Astrocyte of the spinal cord (primary cell): Measurements from ENCODE around the gene DAP.

ENCODE experiments used
- DNase-seq: peaks from one replicate; pipeline ENCODE4 v3.0.0; 2011; ENCODE audit warnings: low read depth, low spot score
- H3K4me3 ChIP-seq: 2 replicates; pipeline ENCODE4 v1.5.1; 2011; ENCODE audit warnings: low read depth, mild to moderate bottlenecking, low read length, moderate library complexity
- CTCF ChIP-seq: IDR thresholded peaks from 2 replicates; pipeline ENCODE4 v1.5.1; 2012; ENCODE audit warnings: low read depth, mild to moderate bottlenecking, low read length, inconsistent platforms
- in situ Hi-C: cut with HindIII; loops from 2 replicates; pipeline ENCODE4 v1.10.0; 2017; ENCODE audit warnings: low sequenced_read_pairs

The DAP gene

GRCh38 chr5:10695055-10695649 lies 65.9 kb downstream of the DAP start:
- in situ Hi-C loops = no loop called here
- peak; percentile 75 for DNase-seq
- peak; percentile 84 for TF ChIP-seq CTCF
- no peak overlapping the region for H3K4me3 ChIP-seq

GRCh38 chr5:10691826-10692785 lies 68.9 kb downstream of the DAP start:
- H3K4me3 ChIP-seq = no peak overlapping the region
- peak; percentile 61 for DNase-seq
- no peak for TF ChIP-seq CTCF
- in situ Hi-C loops = no loop called here

- no peak for TF ChIP-seq CTCF
- H3K4me3 ChIP-seq = no peak overlapping the region
- in situ Hi-C loops = no loop called here
- peak; percentile 48 for DNase-seq
Measured at GRCh38 chr5:10690460-10691440, 70.3 kb downstream of the DAP start.

- in situ Hi-C loops = no loop called here
Measured at GRCh38 chr5:10689391-10690081, 71.5 kb downstream of the DAP start.

GRCh38 chr5:10688651-10689171 lies 72.3 kb downstream of the DAP start:
- in situ Hi-C loops = no loop called here
- TF ChIP-seq CTCF = no peak
- H3K4me3 ChIP-seq = no peak overlapping the region
- DNase-seq = no peak

More at GRCh38 chr5:10689391-10690081, 71.5 kb downstream of the DAP start:
- peak; percentile 31 for TF ChIP-seq CTCF
- no peak overlapping the region for H3K4me3 ChIP-seq
- no peak for DNase-seq
